Esophagus (tissue), 2 donors: ENCODE data around the gene PIK3IP1. TPM values are rescaled to one million over a fixed set of nuclear protein-coding genes. Genes with fewer than 3 reads are reported as not detected.
A peak's percentile ranks its signal among the peaks of the same experiment; 100 is the strongest.

Experiments used
- H3K27ac ChIP-seq, 2 donors: one replicate each; pipeline ENCODE4 v1.5.1; 2013; ENCODE audit warnings: low read depth in 2 of 2, mild to moderate bottlenecking in 2 of 2, inconsistent platforms in 1 of 2, low read length in 1 of 2, moderate library complexity in 1 of 2
- H3K27me3 ChIP-seq, 2 donors: one replicate each; pipeline ENCODE4 v1.6.1; 2013; ENCODE audit warnings: low read length in 2 of 2, control low read depth in 1 of 2, mild to moderate bottlenecking in 1 of 2; ENCODE audit not compliant: insufficient read depth in 2 of 2, control insufficient read depth in 1 of 2
- H3K36me3 ChIP-seq, 2 donors: one replicate each; pipeline ENCODE4 v1.6.1; 2013; ENCODE audit warnings: low read length in 1 of 2; ENCODE audit not compliant: control insufficient read depth in 2 of 2, insufficient read depth in 2 of 2
- H3K4me1 ChIP-seq, 2 donors: one replicate each; pipeline ENCODE4 v1.6.1; 2013; ENCODE audit warnings: low read length in 1 of 2; ENCODE audit not compliant: control insufficient read depth in 2 of 2, insufficient read depth in 2 of 2
- H3K4me3 ChIP-seq, 2 donors: one replicate each; pipeline ENCODE4 v1.5.1; 2013; ENCODE audit warnings: low read length in 2 of 2, mild to moderate bottlenecking in 2 of 2, low read depth in 1 of 2, moderate library complexity in 1 of 2
- H3K9me3 ChIP-seq, 2 donors: one replicate each; pipeline ENCODE4 v1.6.1; 2013; ENCODE audit warnings: mild to moderate bottlenecking in 2 of 2, low read depth in 1 of 2, low read length in 1 of 2, moderate library complexity in 1 of 2; ENCODE audit not compliant: control insufficient read depth in 2 of 2, insufficient read depth in 1 of 2
- WGBS, 2 donors: extraction: QIAGEN DNeasy Blood & Tissue Kit; methylation state at CpG; one replicate each; pipeline ENCODE4 v1.1.7; 2013; 5-methylcytosine and 5-hydroxymethylcytosine counted together
- polyA plus RNA-seq, 2 donors: library from polyadenylated mRNA; stranded (reverse); fragments of 200-250 nt; gene quantifications; one replicate each; pipeline ENCODE4 v1.2.3, GENCODE V29; 2013
- donor health status: healthy with polysubstance abuse.
- donor health status: Bipolar disorder and iron deficiency.

Gene PIK3IP1
- polyA plus RNA-seq, 2 donors = 11.5 to 15.5 TPM

GRCh38 chr22:31313366-31314147 lies 21.3 kb upstream of the PIK3IP1 start:
- no peaks in the 10 kb centered on the region for H3K36me3 ChIP-seq
- no peaks in the 10 kb centered on the region for H3K4me1 ChIP-seq
- WGBS, 2 donors = 16% methylated on average over 6 of the region's 6 CpGs
- no peaks in the 10 kb centered on the region for H3K9me3 ChIP-seq
- H3K27me3 ChIP-seq = no peaks in the 10 kb centered on the region
- H3K27ac ChIP-seq = peak overlapping the region; percentile 83
- no peak overlapping the region for H3K4me3 ChIP-seq

GRCh38 chr22:31308181-31308580 lies 15.9 kb upstream of the PIK3IP1 start:
- Histone ChIP-seq H3K36me3 (no peaks in the 10 kb centered on the region), H3K4me3 (no peak overlapping the region), H3K27ac (no peak overlapping the region), H3K9me3 (no peaks in the 10 kb centered on the region), H3K4me1 (no peaks in the 10 kb centered on the region), H3K27me3 (no peaks in the 10 kb centered on the region)

- H3K27me3 ChIP-seq = no peaks in the 10 kb centered on the region
- WGBS, 2 donors = 59 to 79% methylated on average over 3 of the region's 3 CpGs
- no peaks in the 10 kb centered on the region for H3K4me1 ChIP-seq
These were observed 12.9 kb upstream of the PIK3IP1 start for GRCh38 chr22:31305194-31305593.

GRCh38 chr22:31302537-31302936 lies 10.2 kb upstream of the PIK3IP1 start:
- no peaks in the 10 kb centered on the region for H3K27me3 ChIP-seq
- no peak overlapping the region for H3K27ac ChIP-seq
- H3K4me1 ChIP-seq = no peaks in the 10 kb centered on the region
- 86 to 90% methylated on average over 3 of the region's 3 CpGs for WGBS, 2 donors
- no peaks in the 10 kb centered on the region for H3K9me3 ChIP-seq
- no peaks in the 10 kb centered on the region for H3K36me3 ChIP-seq
- no peak overlapping the region for H3K4me3 ChIP-seq

More at GRCh38 chr22:31305194-31305593, 12.9 kb upstream of the PIK3IP1 start:
- Histone ChIP-seq H3K9me3 (no peaks in the 10 kb centered on the region), H3K36me3 (no peaks in the 10 kb centered on the region), H3K4me3 (no peak overlapping the region), H3K27ac (no peak overlapping the region)

- Histone ChIP-seq H3K27ac (no peak overlapping the region), H3K27me3 (no peaks in the 10 kb centered on the region), H3K36me3 (no peaks in the 10 kb centered on the region), H3K4me3 (no peak overlapping the region), H3K4me1 (no peaks in the 10 kb centered on the region), H3K9me3 (no peaks in the 10 kb centered on the region)
These were observed 9.7 kb upstream of the PIK3IP1 start for GRCh38 chr22:31302006-31302405.

- Histone ChIP-seq H3K4me1 (no peaks in the 10 kb centered on the region), H3K36me3 (no peaks in the 10 kb centered on the region), H3K27ac (no peak overlapping the region), H3K9me3 (no peaks in the 10 kb centered on the region), H3K27me3 (no peaks in the 10 kb centered on the region), H3K4me3 (no peak overlapping the region)
- 77 to 78% methylated on average over 3 of the region's 3 CpGs for WGBS, 2 donors
These were observed 8.6 kb upstream of the PIK3IP1 start for GRCh38 chr22:31300896-31301295.

- H3K36me3 ChIP-seq = no peaks in the 10 kb centered on the region
- no peaks in the 10 kb centered on the region for H3K27me3 ChIP-seq
- H3K9me3 ChIP-seq = no peaks in the 10 kb centered on the region
- peak overlapping the region in 1 of 2 donors; percentile 74 for H3K27ac ChIP-seq
- no peaks in the 10 kb centered on the region for H3K4me1 ChIP-seq
- no peak overlapping the region for H3K4me3 ChIP-seq
- 47 to 51% methylated on average over 5 of the region's 5 CpGs for whole genome bisulfite sequencing, 2 donors
These were observed 3.8 kb upstream of the PIK3IP1 start for GRCh38 chr22:31295831-31296657.

- no peaks in the 10 kb centered on the region for H3K27me3 ChIP-seq
- 72 to 80% methylated on average over 3 of the region's 3 CpGs for WGBS, 2 donors
- H3K36me3 ChIP-seq = no peaks in the 10 kb centered on the region
- no peaks in the 10 kb centered on the region for H3K4me1 ChIP-seq
- no peaks in the 10 kb centered on the region for H3K9me3 ChIP-seq
- peak overlapping the region in 1 of 2 donors; percentile 74 for H3K27ac ChIP-seq
- no peak overlapping the region for H3K4me3 ChIP-seq
These were observed 3.1 kb upstream of the PIK3IP1 start for GRCh38 chr22:31295360-31295759.

- H3K4me3 ChIP-seq = peak overlapping the region; percentile 46 to 65
- no peaks in the 10 kb centered on the region for H3K36me3 ChIP-seq
- H3K9me3 ChIP-seq = no peaks in the 10 kb centered on the region
- WGBS, 2 donors = 2 to 3% methylated on average over 19 to 20 of the region's 20 CpGs
- H3K27me3 ChIP-seq = no peaks in the 10 kb centered on the region
- peak overlapping the region; percentile 91 to 92 for H3K27ac ChIP-seq
- H3K4me1 ChIP-seq = peaks cover 0 to 2% of the 10 kb centered on the region in 2 donors
These were observed 630 bp downstream of the PIK3IP1 start for GRCh38 chr22:31291481-31292235.
